Activated naive CD8-positive, alpha-beta T cell (primary cell): ENCODE results near the gene URB2.
A peak's percentile ranks its signal among the peaks of the same experiment; 100 is the strongest.

Experiments
- H3K27ac Mint-ChIP-seq: one replicate; pipeline ENCODE4 v1.8.0; 2021; ENCODE audit warnings: mixed read lengths
- H3K27me3 Mint-ChIP-seq: one replicate; pipeline ENCODE4 v1.8.0; 2021; ENCODE audit warnings: mixed read lengths
- H3K36me3 Mint-ChIP-seq: one replicate; pipeline ENCODE4 v1.8.0; 2021; ENCODE audit warnings: mixed read lengths
- H3K4me1 Mint-ChIP-seq: one replicate; pipeline ENCODE4 v1.8.0; 2021; ENCODE audit warnings: low read depth, mixed read lengths
- H3K4me3 Mint-ChIP-seq: one replicate; pipeline ENCODE4 v1.8.0; 2021; ENCODE audit warnings: mild to moderate bottlenecking, mixed read lengths
- H3K9me3 Mint-ChIP-seq: one replicate; pipeline ENCODE4 v1.8.0; 2021; ENCODE audit warnings: low read depth, mixed read lengths

URB2 gene

GRCh38 chr1:229650045-229650444, 24.0 kb downstream of the URB2 start:
- H3K27me3 Mint-ChIP-seq, result no peaks in the 10 kb centered on the region
- H3K9me3 Mint-ChIP-seq, result no peaks in the 10 kb centered on the region
- no peaks in the 10 kb centered on the region for H3K4me1 Mint-ChIP-seq
- H3K36me3 Mint-ChIP-seq, result peaks cover 6% of the 10 kb centered on the region
- H3K27ac Mint-ChIP-seq, result no peak overlapping the region
- H3K4me3 Mint-ChIP-seq, result no peak overlapping the region

GRCh38 chr1:229651546-229651945, 25.5 kb downstream of the URB2 start:
- Mint-ChIP-seq H3K9me3 (no peaks in the 10 kb centered on the region), H3K27ac (no peak overlapping the region), H3K36me3 (peaks cover 6% of the 10 kb centered on the region), H3K27me3 (no peaks in the 10 kb centered on the region), H3K4me1 (no peaks in the 10 kb centered on the region), H3K4me3 (no peak overlapping the region)

GRCh38 chr1:229653420-229653819, 27.4 kb downstream of the URB2 start:
- no peak overlapping the region for H3K27ac Mint-ChIP-seq
- peaks cover 5% of the 10 kb centered on the region for H3K36me3 Mint-ChIP-seq
- no peak overlapping the region for H3K4me3 Mint-ChIP-seq
- no peaks in the 10 kb centered on the region for H3K27me3 Mint-ChIP-seq
- no peaks in the 10 kb centered on the region for H3K4me1 Mint-ChIP-seq
- no peaks in the 10 kb centered on the region for H3K9me3 Mint-ChIP-seq

- Mint-ChIP-seq H3K4me1 (no peaks in the 10 kb centered on the region), H3K36me3 (peaks cover 4% of the 10 kb centered on the region), H3K27me3 (no peaks in the 10 kb centered on the region), H3K4me3 (no peak overlapping the region), H3K9me3 (no peaks in the 10 kb centered on the region), H3K27ac (peak overlapping the region; percentile 34)
Observed at GRCh38 chr1:229655781-229656180, 29.7 kb downstream of the URB2 start.

GRCh38 chr1:229657993-229658755, 32.1 kb downstream of the URB2 start:
- H3K9me3 Mint-ChIP-seq, result no peaks in the 10 kb centered on the region
- no peak overlapping the region for H3K27ac Mint-ChIP-seq
- H3K4me1 Mint-ChIP-seq, result peaks cover 6% of the 10 kb centered on the region
- peaks cover 5% of the 10 kb centered on the region for H3K36me3 Mint-ChIP-seq
- H3K4me3 Mint-ChIP-seq, result no peak overlapping the region
- H3K27me3 Mint-ChIP-seq, result no peaks in the 10 kb centered on the region

- H3K4me3 Mint-ChIP-seq, result no peak overlapping the region
- peaks cover 5% of the 10 kb centered on the region for H3K36me3 Mint-ChIP-seq
- peaks cover 6% of the 10 kb centered on the region for H3K4me1 Mint-ChIP-seq
- H3K27ac Mint-ChIP-seq, result peak overlapping the region; percentile 28
- no peaks in the 10 kb centered on the region for H3K9me3 Mint-ChIP-seq
- no peaks in the 10 kb centered on the region for H3K27me3 Mint-ChIP-seq
Observed at GRCh38 chr1:229661022-229661877, 35.2 kb downstream of the URB2 start.

GRCh38 chr1:229661897-229662296, 35.9 kb downstream of the URB2 start:
- Mint-ChIP-seq H3K36me3 (peaks cover 5% of the 10 kb centered on the region), H3K27ac (no peak overlapping the region), H3K4me1 (peaks cover 6% of the 10 kb centered on the region), H3K9me3 (no peaks in the 10 kb centered on the region), H3K4me3 (no peak overlapping the region), H3K27me3 (no peaks in the 10 kb centered on the region)

- H3K27ac Mint-ChIP-seq, result no peak overlapping the region
- H3K9me3 Mint-ChIP-seq, result no peaks in the 10 kb centered on the region
- H3K4me3 Mint-ChIP-seq, result no peak overlapping the region
- no peaks in the 10 kb centered on the region for H3K27me3 Mint-ChIP-seq
- peaks cover 13% of the 10 kb centered on the region for H3K36me3 Mint-ChIP-seq
- peaks cover 6% of the 10 kb centered on the region for H3K4me1 Mint-ChIP-seq
Observed at GRCh38 chr1:229664133-229664689, 38.2 kb downstream of the URB2 start.

GRCh38 chr1:229665912-229666558, 40.0 kb downstream of the URB2 start:
- H3K27me3 Mint-ChIP-seq, result no peaks in the 10 kb centered on the region
- H3K4me1 Mint-ChIP-seq, result peaks cover 6% of the 10 kb centered on the region
- H3K4me3 Mint-ChIP-seq, result no peak overlapping the region
- H3K36me3 Mint-ChIP-seq, result peaks cover 19% of the 10 kb centered on the region
- H3K27ac Mint-ChIP-seq, result no peak overlapping the region
- no peaks in the 10 kb centered on the region for H3K9me3 Mint-ChIP-seq

GRCh38 chr1:229666585-229666984, 40.5 kb downstream of the URB2 start:
- Mint-ChIP-seq H3K4me3 (no peak overlapping the region), H3K27ac (no peak overlapping the region), H3K9me3 (no peaks in the 10 kb centered on the region), H3K4me1 (peaks cover 4% of the 10 kb centered on the region), H3K36me3 (peaks cover 19% of the 10 kb centered on the region), H3K27me3 (no peaks in the 10 kb centered on the region)

- H3K36me3 Mint-ChIP-seq, result peaks cover 17% of the 10 kb centered on the region
- peaks cover 16% of the 10 kb centered on the region for H3K4me1 Mint-ChIP-seq
- H3K27me3 Mint-ChIP-seq, result no peaks in the 10 kb centered on the region
- H3K9me3 Mint-ChIP-seq, result no peaks in the 10 kb centered on the region
- no peak overlapping the region for H3K27ac Mint-ChIP-seq
- no peak overlapping the region for H3K4me3 Mint-ChIP-seq
Observed at GRCh38 chr1:229669333-229669732, 43.3 kb downstream of the URB2 start.

- Mint-ChIP-seq H3K9me3 (no peaks in the 10 kb centered on the region), H3K27ac (no peak overlapping the region), H3K4me1 (peaks cover 18% of the 10 kb centered on the region), H3K36me3 (peaks cover 17% of the 10 kb centered on the region), H3K4me3 (no peak overlapping the region), H3K27me3 (no peaks in the 10 kb centered on the region)
Observed at GRCh38 chr1:229671310-229671709, 45.3 kb downstream of the URB2 start.

GRCh38 chr1:229672246-229672645, 46.2 kb downstream of the URB2 start:
- Mint-ChIP-seq H3K27me3 (no peaks in the 10 kb centered on the region), H3K27ac (no peak overlapping the region)

GRCh38 chr1:229674042-229674441, 48.0 kb downstream of the URB2 start:
- H3K27me3 Mint-ChIP-seq, result no peaks in the 10 kb centered on the region
- H3K9me3 Mint-ChIP-seq, result no peaks in the 10 kb centered on the region
- peaks cover 10% of the 10 kb centered on the region for H3K36me3 Mint-ChIP-seq
- H3K27ac Mint-ChIP-seq, result no peak overlapping the region
- peaks cover 18% of the 10 kb centered on the region for H3K4me1 Mint-ChIP-seq
- H3K4me3 Mint-ChIP-seq, result no peak overlapping the region

More at GRCh38 chr1:229672246-229672645, 46.2 kb downstream of the URB2 start:
- Mint-ChIP-seq H3K4me3 (no peak overlapping the region), H3K36me3 (peaks cover 16% of the 10 kb centered on the region), H3K9me3 (no peaks in the 10 kb centered on the region), H3K4me1 (peaks cover 18% of the 10 kb centered on the region)

GRCh38 chr1:229675396-229675795, 49.3 kb downstream of the URB2 start:
- Mint-ChIP-seq H3K27me3 (no peaks in the 10 kb centered on the region), H3K4me3 (no peak overlapping the region), H3K36me3 (peaks cover 1% of the 10 kb centered on the region), H3K4me1 (peaks cover 18% of the 10 kb centered on the region), H3K27ac (no peak overlapping the region), H3K9me3 (no peaks in the 10 kb centered on the region)
